DMS114 treated with DMSO at 0.1 percent for 48 hours (cell line): ENCODE results near the gene TTC34.

Experiments used
- DNase-seq: peaks from one replicate; lab custom pipeline; 2025; ENCODE audit not compliant: unreplicated experiment; lab: John Stamatoyannopoulos, UW

Gene TTC34

DNA sequence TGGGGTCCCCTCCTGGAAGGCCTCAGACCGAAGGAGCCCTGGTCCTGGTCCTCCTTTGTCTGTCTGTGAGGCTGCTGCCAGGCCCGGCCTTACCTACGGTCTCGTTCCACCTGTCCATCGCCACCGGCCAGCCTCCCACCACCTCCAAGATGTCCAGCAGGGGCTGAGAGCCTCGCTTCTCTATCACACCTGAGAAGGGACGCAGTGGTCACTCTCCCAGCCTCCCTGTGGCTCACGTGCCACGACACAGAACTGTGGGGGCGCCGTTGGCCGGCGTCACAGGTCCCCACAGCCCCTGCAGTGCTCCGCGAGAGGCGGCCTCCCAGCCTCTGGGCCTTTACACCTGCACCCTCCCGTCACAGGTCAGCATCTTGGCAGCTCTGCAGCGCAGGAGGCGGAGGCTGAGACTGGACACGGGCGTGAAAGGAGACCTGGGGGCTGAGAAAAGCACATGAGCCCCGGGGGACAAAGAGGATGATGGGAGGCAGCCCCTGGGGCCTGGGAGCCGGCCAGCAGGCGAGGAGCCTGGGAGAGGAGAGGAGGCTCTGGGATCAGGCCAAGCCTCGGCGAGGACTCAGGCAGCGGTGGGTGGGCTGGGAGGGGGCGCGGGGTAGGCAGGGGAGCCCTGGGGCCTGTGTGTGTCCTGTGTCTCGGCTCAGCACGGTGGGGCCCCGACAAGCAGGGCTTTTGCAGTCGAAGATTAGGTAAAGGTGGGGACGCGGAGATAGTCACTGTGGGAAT lies 194.4 kb downstream of the TTC34 start:
- DNase-seq = no peak

DNA sequence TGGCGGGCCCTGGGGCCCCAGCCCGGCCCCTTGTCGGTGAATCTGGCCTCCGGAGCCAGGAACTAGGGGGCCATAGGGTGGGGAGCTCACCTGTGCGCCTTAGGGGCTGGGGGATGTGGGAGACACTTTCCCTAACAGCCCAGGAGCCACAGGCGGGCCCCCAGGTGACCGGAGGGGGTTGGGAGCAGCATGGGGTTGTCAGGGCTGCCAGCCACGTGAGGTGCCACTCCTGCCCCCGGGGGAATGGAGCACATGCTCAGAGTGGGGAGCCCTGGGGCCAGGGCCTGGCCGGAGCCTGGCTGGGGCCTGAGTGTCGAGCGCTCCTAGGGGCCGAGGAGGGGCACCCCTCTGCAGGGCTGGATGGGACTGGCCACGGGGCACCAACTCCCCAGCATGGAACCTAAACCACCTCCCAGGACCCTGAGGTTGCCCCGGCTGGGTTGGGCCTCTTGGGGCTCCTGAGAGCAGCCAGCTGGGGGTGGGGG lies 195.1 kb downstream of the TTC34 start:
- DNase-seq = no peak

- no peak for DNase-seq
Observed at GRCh38 chr1:2605509-2606395, 195.7 kb downstream of the TTC34 start.

- DNase-seq = no peak
Observed at GRCh38 chr1:2604844-2605508, 196.5 kb downstream of the TTC34 start.

- DNase-seq = no peak
Observed at GRCh38 chr1:2604156-2604843, 197.2 kb downstream of the TTC34 start.

- DNase-seq = no peak
Observed at GRCh38 chr1:2603521-2604155, 197.9 kb downstream of the TTC34 start.

- no peak for DNase-seq
Observed at GRCh38 chr1:2602866-2603520, 198.5 kb downstream of the TTC34 start.

DNA sequence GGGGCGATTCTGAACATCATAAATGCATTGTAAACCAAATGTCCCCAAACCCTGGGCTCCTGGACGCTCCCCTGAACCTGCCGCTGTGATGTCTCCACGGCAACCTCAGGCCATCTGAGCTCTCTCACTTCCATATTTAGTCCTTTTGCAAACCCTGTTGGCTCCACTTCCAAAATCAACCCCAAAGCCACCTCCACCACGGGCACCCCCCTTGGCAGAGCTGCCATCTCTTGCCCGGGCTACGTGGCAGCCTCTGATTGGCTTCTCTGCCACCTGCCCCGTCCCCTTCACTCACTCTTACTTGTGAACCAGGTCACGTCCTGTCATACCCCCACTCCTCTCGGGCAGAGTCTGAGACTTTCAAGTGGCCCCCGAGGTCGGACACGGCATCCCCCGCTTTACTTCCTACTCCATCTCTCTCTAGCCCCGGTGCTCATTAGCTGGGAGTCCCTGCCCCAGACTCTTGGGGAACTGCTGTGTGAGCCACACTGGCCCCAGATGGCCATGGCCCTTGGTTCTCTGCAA lies 199.1 kb downstream of the TTC34 start:
- no peak for DNase-seq

DNA sequence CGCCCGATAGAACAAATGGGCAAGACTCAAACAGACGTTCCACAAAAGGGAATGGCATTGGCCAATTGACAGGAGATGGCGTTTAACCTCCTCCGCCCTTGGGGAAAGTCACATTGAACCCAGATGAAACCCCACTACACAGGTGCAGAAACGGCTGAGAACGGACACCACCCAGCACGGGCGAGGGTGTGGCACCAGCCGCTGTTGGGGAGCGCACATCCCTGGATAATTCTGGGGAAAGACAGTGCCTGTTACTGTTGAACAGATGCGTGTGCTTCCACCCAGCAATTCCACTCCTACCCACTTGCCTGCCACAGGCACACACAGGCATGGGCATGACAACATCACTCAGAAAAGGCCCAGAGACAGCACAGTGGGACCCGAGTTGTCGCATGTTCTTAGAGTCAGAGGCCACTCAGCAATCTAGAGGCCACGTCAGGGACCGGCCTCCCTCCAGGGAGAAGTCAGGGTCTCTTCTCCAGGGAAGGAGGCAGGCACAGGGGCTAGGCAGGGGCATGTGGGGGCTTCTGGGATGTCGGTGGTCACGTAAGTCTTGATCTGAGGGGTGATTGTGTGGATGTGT lies 199.7 kb downstream of the TTC34 start:
- DNase-seq = no peak

- no peak for DNase-seq
Observed at GRCh38 chr1:2598329-2598931, 203.1 kb downstream of the TTC34 start.

GRCh38 chr1:2597441-2598328 lies 203.8 kb downstream of the TTC34 start:
- no peak for DNase-seq

DNA sequence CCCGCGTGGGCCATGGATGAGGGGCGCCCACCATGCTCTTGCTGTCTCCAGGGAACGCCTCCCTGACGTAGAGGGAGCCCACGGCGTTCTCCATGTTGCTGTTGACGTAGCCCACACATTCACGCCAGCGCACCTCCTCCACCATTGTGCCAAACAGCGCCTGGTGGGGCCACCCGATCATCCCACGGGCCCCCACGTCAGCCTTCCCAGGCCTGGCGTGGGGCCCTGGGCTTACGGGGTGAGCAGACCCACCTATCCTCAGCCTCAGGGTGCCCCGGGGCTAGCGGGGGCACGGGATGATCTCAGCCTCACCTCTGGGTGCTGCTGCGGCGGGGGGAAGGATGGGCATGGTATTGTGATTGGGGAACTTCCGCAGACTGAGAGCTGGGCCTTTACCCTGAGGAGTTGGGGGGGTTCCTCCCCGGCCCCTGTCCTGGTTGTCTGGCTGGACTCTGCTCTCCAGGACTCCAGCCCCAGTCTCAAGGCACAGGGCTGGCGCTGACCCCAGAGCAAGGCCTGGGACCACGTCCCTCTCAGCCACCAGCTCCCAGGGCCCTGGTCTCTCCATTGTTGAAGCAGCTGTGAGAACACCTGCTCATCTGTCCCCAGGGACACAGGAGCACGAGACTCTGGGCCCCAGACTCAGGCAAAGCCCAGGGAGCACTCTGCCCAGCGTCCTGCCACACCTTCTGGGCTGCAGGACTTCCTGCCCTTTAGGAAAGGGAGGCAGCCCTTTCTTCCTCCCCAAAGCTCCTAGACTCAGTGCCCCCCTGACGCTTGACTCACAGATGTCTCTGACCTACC lies 204.8 kb downstream of the TTC34 start:
- no peak for DNase-seq

DNA sequence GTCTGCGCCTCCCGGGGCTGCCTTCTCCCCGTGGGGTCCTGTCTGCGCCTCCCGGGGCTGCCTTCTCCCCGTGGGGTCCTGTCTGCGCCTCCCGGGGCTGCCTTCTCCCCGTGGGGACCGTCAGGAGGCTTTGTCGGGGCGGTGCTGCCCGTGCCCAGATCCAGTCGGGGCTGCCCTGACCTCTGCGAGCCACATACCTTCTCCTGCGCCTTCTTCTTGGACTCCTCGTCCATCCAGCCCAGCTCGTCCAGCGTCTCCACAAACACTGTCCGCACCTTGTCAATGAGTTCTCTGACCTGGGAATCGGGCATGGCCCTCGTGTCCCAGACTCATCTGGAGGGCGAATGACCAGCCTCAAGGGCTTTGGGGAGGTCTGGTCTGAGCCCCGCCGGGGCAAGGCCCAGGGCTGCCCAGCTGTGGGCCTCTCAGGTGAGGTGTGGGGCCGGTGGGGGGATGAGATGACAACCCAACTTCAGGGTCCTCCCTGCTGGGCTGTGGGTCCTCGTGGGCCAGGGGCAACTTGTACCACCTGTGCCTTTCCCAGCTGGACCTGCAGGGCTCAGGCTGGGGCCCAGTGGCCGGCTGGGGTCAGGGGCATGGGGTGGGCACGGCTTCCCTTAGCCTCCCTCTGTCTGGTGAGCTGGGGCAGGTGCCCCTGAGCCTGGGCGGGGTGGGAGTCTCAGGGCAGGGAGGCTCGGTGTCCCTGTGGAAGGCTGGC lies 205.5 kb downstream of the TTC34 start:
- no peak for DNase-seq

- DNase-seq = no peak
Observed at GRCh38 chr1:2595261-2595811, 206.2 kb downstream of the TTC34 start.

GRCh38 chr1:2594641-2595131 lies 206.8 kb downstream of the TTC34 start:
- DNase-seq = no peak

GRCh38 chr1:2594001-2594640 lies 207.4 kb downstream of the TTC34 start:
- DNase-seq = no peak
